Endothelial cell of umbilical vein (primary cell): ENCODE measurements around the gene IMPA2. TPM values are rescaled to one million over a fixed set of nuclear protein-coding genes. Genes with fewer than 3 reads are reported as not detected.

Experiments used
- BruUV-seq: library from RNA; stranded (reverse); fragments of 400-500 nt; replicated peaks from 2 replicates; lab custom pipeline; 2021; lab: Mats Ljungman, UMichigan
- CTCF ChIA-PET: fragments of 300-600, 350-600 bp; sonication (Branson Sonifier 250); formaldehyde crosslinking; loops from one replicate; lab custom pipeline; 2021; ENCODE audit warnings: antibody characterized with exemption, inconsistent platforms; lab: Charles Lee
- POLR2A ChIA-PET: fragments of 300-600, 350-600 bp; sonication (Branson Sonifier 250); formaldehyde crosslinking; loops from one replicate; lab custom pipeline; 2021; ENCODE audit warnings: antibody characterized with exemption, inconsistent platforms; lab: Charles Lee
- DNase-seq: peaks from one replicate; pipeline ENCODE4 v3.0.0-alpha.2; 2011; ENCODE audit warnings: low read depth, low spot score
- FAIRE-seq: peaks from 2 replicates; lab custom pipeline; 2011; peaks lifted over from hg19 to GRCh38; lab: Jason Lieb, UNC
- H2AFZ ChIP-seq: 2 replicates; pipeline ENCODE4 v1.6.0; 2012; ENCODE audit warnings: low read depth, low read length, control low read depth, inconsistent platforms
- H3K27ac ChIP-seq: 2 replicates; pipeline ENCODE4 v1.5.1; 2011; ENCODE audit warnings: low read depth, mild to moderate bottlenecking, control low read depth, low read length, moderate library complexity; ENCODE audit not compliant: insufficient read depth
- H3K27me3 ChIP-seq, 2 experiments: 2 replicates each; pipeline versions ENCODE4 v1.6.0 to v1.6.1; 2011; ENCODE audit warnings: low read length in 2 of 2, mixed read lengths in 1 of 2; ENCODE audit not compliant: control insufficient read depth in 2 of 2, insufficient read depth in 2 of 2
- H3K36me3 ChIP-seq, 2 experiments: 2 replicates in 1 of 2; 3 replicates in 1 of 2; pipeline ENCODE4 v1.5.1; 2011; ENCODE audit warnings: low read length in 2 of 2, mild to moderate bottlenecking in 1 of 2, moderate library complexity in 1 of 2; ENCODE audit not compliant: control insufficient read depth in 2 of 2, insufficient read depth in 2 of 2; ENCODE audit errors: extremely low read depth in 1 of 2
- H3K4me1 ChIP-seq: 3 replicates; pipeline ENCODE4 v1.5.1; 2011; ENCODE audit warnings: mild to moderate bottlenecking, low read length; ENCODE audit not compliant: control insufficient read depth, insufficient read depth; ENCODE audit errors: extremely low read depth
- H3K4me2 ChIP-seq: 2 replicates; pipeline ENCODE4 v1.6.1; 2011; ENCODE audit warnings: low read length, control low read depth, mixed read lengths; ENCODE audit not compliant: insufficient read depth
- H3K4me3 ChIP-seq, 3 experiments: fragments of 200-600 bp in 1 of 3; sonication (generic), shearing (Covaris generic) in 1 of 3; replicated peaks in 1 of 3; 2 replicates each; pipeline ENCODE4 v1.5.1; 2011 to 2016; ENCODE audit warnings: control low read depth in 3 of 3, low read length in 3 of 3, mild to moderate bottlenecking in 2 of 3, inconsistent platforms in 1 of 3, low read depth in 1 of 3, moderate library complexity in 1 of 3; ENCODE audit not compliant: insufficient read depth in 1 of 3
- H3K79me2 ChIP-seq: 2 replicates; pipeline ENCODE4 v1.6.0; 2012; ENCODE audit warnings: low read length, inconsistent platforms; ENCODE audit not compliant: control insufficient read depth, insufficient read depth
- H3K9ac ChIP-seq: replicated peaks from 2 replicates; pipeline ENCODE3; 2011; ENCODE audit warnings: low read length, control low read depth; ENCODE audit not compliant: insufficient read depth; ENCODE audit errors: extremely low read depth
- H3K9me1 ChIP-seq: replicated peaks from 3 replicates; pipeline ENCODE4 v1.6.0; 2011; ENCODE audit warnings: mild to moderate bottlenecking, low read length; ENCODE audit not compliant: control insufficient read depth, insufficient read depth; ENCODE audit errors: extremely low read depth
- H3K9me3 ChIP-seq: replicated peaks from 2 replicates; pipeline ENCODE4 v1.5.1; 2012; ENCODE audit warnings: low read length, inconsistent platforms; ENCODE audit not compliant: control insufficient read depth, insufficient read depth
- H4K20me1 ChIP-seq: replicated peaks from 2 replicates; pipeline ENCODE3; 2011; ENCODE audit warnings: mild to moderate bottlenecking, low read length; ENCODE audit not compliant: control insufficient read depth, insufficient read depth; ENCODE audit errors: extremely low read depth
- CTCF ChIP-seq, 2 donors: IDR thresholded peaks; 1 replicate in 1 of 2; 2 replicates in 1 of 2; pipeline ENCODE4 v1.5.1; 2011; ENCODE audit warnings: low read length in 2 of 2, mild to moderate bottlenecking in 2 of 2, moderate library complexity in 2 of 2, control low read depth in 1 of 2, inconsistent platforms in 1 of 2, low read depth in 1 of 2; ENCODE audit not compliant: insufficient read depth in 1 of 2; ENCODE audit errors: extremely low read depth in 1 of 2
- EZH2 ChIP-seq: IDR thresholded peaks from 2 replicates; pipeline ENCODE4 v1.6.1; 2012; ENCODE audit warnings: borderline replicate concordance, low read depth, mild to moderate bottlenecking, moderate library complexity, low read length, inconsistent platforms; ENCODE audit not compliant: severe bottlenecking
- FOS ChIP-seq: IDR thresholded peaks from 2 replicates; pipeline ENCODE4 v1.6.1; 2011; ENCODE audit warnings: mild to moderate bottlenecking, low read length, moderate library complexity, borderline replicate concordance; ENCODE audit not compliant: insufficient read depth
- GATA2 ChIP-seq: IDR thresholded peaks from 2 replicates; pipeline ENCODE4 v1.7.0; 2011; ENCODE audit warnings: low read depth, mild to moderate bottlenecking, moderate library complexity, mixed read lengths, low read length; ENCODE audit not compliant: insufficient read length, insufficient read depth
- JUN ChIP-seq: IDR thresholded peaks from 2 replicates; pipeline ENCODE4 v1.6.1; 2011; ENCODE audit warnings: borderline replicate concordance, low read depth; ENCODE audit not compliant: insufficient read length, insufficient read depth
- MAX ChIP-seq: IDR thresholded peaks from 2 replicates; pipeline ENCODE4 v1.6.1; 2011; ENCODE audit not compliant: insufficient read depth, insufficient read length
- MYC ChIP-seq: IDR thresholded peaks from one replicate; pipeline ENCODE4 v1.6.1; 2011; ENCODE audit warnings: mild to moderate bottlenecking, low read depth, low read length
- POLR2A ChIP-seq: IDR thresholded peaks from 2 replicates; pipeline ENCODE4 v1.6.1; 2012; ENCODE audit warnings: low read depth, mild to moderate bottlenecking, control low read depth, low read length
- POLR2AphosphoS5 ChIP-seq: IDR thresholded peaks from 2 replicates; pipeline ENCODE4 v1.6.1; 2012; ENCODE audit warnings: low read depth, mild to moderate bottlenecking, control low read depth, low read length, moderate library complexity; ENCODE audit not compliant: insufficient read depth
- dilution Hi-C: fragments of 300-500 bp; cut with MboI; formaldehyde crosslinking; loops from one replicate; pipeline ENCODE4 v1.15.0; 2019; ENCODE audit warnings: low sequenced_read_pairs; ENCODE audit not compliant: extremely low pct_ligation_motif_present
- intact Hi-C: fragments of 100-400 bp; cut with micrococcal nuclease; formaldehyde crosslinking; loops from one replicate; pipeline ENCODE4 v1.10.0; 2022
- polyA plus RNA-seq, 4 experiments: library from polyadenylated mRNA; depleted of rRNA in 3 of 4; stranded (reverse) in 3 of 4; unstranded in 1 of 4; fragments of >200 nt; gene quantifications; 2 replicates each; pipeline versions ENCODE4 v1.2.1 to v1.2.3, GENCODE V29; 2011 to 2012; ENCODE audit warnings: missing spikeins in 1 of 4
- total RNA-seq: library from RNA; stranded (reverse); gene quantifications from 2 replicates; pipeline ENCODE4 v1.2.3, GENCODE V29; 2021

Gene IMPA2
- total and polyA plus RNA-seq, 2 donors (not counting 3 experiments of a cell fraction or from before 2014, with no cell fraction given), result 6.1 to 8.0 TPM

GRCh38 chr18:12003894-12004293, 22.6 kb downstream of the IMPA2 start:
- TF ChIP-seq CTCF (IDR thresholded peaks at IDR 0.05; ENCODE audit: extremely low read depth in 1 of 2, insufficient read depth in 1 of 2, low read depth in 1 of 2, low read length in 2 of 2) (no peak), POLR2AphosphoS5 (no peak), GATA2 (no peak), JUN (no peak), FOS (no peak), POLR2A (no peak), EZH2 (no peak), MYC (no peak), MAX (no peak)
- POLR2A ChIA-PET, result interaction anchor here (0.6 kb wide), 1 partner anchor 56 kb away, joined by 4 read pairs; no protein-coding TSS in a partner anchor
- Histone ChIP-seq H3K4me3 (no peak overlapping the region), H3K36me3 (no peaks in the 10 kb centered on the region), H4K20me1 (no peaks in the 10 kb centered on the region), H3K9me1 (no peaks in the 10 kb centered on the region), H3K4me2 (no peak overlapping the region), H3K27me3 (no peaks in the 10 kb centered on the region), H3K9me3 (no peaks in the 10 kb centered on the region), H3K4me1 (no peaks in the 10 kb centered on the region), H3K27ac (no peak overlapping the region), H3K79me2 (no peaks in the 10 kb centered on the region), H2AFZ (no peak overlapping the region), H3K9ac (no peak overlapping the region)
- CTCF ChIA-PET, result interaction anchor here (0.8 to 4.5 kb wide), 3 partner anchors 9 to 67 kb away, joined by 4 to 37 read pairs (median 9); no protein-coding TSS in a partner anchor
- DNase-seq (no peak), FAIRE-seq (no peak)
- intact Hi-C loops (no loop called here), dilution Hi-C loops (no loop called here)
- no TSS peak for BruUV-seq
